Renal pelvis (tissue), 4 donors: ENCODE measurements around the gene NMUR1. TPM values are rescaled to one million over a fixed set of nuclear protein-coding genes. Genes with fewer than 3 reads are reported as not detected.
A peak's percentile ranks its signal among the peaks of the same experiment; 100 is the strongest.

Source experiments
- DNase-seq: peaks from one replicate; pipeline ENCODE4 v3.0.0-alpha.2; 2013
- polyA plus RNA-seq, 3 donors: library from polyadenylated mRNA; unstranded; fragments of 120-200 nt; gene quantifications; one replicate each; pipeline ENCODE4 v1.2.1, GENCODE V29; 2013; ENCODE audit not compliant: insufficient read length in 3 of 3

Gene NMUR1
- polyA plus RNA-seq, 3 donors: 0.53 to 1.1 (median 0.74) TPM

DNA sequence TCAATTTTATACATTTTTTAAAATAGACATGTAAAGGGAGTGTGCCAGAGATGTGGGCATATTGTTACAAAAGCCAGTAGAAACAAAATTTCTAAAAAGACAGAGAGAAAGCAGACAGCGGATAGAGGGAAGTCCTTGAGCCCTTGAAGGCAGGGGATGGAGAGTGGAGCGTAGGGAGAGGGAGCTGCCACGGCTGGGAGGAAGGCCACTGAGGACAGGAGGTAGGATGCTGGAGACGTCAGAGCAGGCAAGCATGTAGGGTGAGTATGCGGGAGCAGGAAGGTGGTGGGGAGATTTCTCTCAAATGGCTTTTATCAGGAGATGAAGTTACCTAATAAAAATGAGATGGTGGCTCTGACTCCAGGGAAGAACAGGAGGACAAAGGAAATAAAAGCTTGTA is 41.9 kb downstream of the NMUR1 start:
- DNase-seq: no peak

- DNase-seq: no peak
These were observed 43.2 kb downstream of the NMUR1 start for GRCh38 chr2:231486851-231487596.

DNA sequence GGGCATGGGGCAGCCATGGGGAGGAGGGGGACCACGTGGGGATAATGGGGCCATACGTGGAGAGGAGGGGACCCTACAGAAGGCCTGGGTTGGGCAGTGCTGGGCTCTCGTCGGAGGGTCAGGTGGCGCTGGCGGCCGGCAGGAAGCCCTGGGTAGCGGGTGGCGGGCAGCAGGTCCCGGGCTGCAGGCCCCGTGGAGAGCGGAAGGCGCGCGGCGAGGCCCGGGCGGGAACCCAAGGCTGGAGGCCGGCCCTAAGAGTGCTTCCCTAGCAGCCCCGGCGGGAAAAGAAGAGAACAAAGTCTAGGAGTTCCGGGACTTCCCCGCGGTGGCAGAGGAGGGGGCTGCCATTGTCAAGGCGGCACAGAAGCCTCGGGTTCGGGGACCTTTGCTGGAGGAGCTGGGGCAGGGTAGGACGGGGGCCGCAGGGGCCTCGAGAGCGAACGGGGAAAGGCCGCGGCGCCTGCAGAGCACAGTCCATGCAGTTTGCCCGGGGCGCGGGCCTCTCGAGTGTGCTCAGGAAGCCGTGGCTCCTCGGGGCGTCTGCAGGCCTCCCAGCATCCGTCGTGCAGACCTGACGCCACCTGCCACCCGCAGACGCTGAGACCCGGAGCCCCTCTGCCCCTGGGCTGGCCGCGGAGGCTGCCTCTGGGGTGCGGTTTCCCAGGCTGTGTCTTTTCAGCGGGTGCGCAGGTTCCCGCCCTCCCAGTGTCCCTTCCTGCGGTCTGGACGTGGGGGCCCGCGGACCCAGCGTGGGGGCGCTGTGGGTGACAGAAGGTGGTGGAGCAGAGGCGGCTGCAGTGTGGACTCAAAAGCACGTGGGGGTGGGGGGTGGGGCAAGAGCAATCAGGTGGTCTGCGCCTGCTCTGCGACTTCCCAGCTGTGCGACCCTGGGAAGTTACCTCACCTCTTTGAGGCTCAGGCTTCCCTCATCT is 46.6 kb downstream of the NMUR1 start:
- no peak for DNase-seq

- DNase-seq: peak; percentile 61
These were observed 47.3 kb downstream of the NMUR1 start for GRCh38 chr2:231482806-231483391.

DNA sequence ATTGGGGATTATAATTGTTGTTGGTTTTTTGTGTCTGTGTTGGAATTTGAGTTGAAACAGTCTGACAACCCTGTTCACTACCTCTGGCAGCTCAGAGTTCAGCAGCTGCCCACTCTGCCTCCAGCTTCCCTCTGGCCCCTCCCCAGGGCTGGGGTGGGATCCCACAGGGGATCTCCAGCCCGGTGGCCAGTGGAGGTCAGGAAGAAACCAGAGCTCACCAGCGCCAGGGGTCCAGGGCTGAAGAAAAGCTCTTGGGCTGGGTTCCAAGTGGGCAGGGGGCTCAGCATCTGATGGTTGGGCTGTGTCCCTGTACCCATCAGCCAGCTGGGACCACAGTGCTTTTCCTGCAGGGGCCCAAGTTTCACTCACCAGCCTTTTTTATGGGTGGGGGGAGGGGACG is 49.5 kb downstream of the NMUR1 start:
- DNase-seq: no peak

DNA sequence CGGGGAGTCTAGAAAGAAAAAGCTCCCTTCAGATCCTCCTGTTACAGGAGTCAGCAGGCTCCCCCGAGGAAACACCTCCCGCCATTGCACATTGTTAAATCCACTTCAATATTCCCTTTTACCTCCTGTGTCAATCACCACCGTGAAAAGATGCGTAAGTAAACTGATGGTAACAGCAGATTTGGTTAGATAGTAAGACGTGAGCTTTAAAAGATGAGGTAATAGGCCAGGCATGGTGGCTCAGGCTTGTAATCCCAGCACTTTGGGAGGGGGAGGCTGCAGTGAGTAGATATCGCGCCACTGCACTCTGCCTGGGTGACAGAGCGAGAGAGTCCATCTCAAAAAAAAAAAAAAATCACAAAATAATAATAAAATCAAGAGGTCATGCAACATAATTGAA is 50.8 kb downstream of the NMUR1 start:
- no peak for DNase-seq

DNA sequence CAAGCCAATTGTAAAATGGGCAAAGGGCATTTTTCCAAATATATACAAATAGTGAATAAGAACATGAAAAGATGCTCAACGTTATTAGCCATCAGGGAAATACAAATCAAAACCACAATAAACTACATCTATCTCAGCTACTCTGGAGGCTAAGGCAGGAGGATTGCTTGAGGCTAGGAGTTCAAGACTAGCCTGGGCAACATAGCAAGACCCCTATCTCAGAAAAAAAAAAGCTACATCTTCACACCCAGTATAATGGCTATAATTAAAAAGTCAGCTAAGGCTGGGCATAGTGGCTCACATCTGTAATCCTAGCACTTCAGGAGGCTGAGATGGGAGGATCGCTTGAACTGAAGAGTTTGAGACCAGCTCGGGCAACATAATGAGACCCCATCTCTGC is 53.3 kb downstream of the NMUR1 start:
- no peak for DNase-seq

DNA sequence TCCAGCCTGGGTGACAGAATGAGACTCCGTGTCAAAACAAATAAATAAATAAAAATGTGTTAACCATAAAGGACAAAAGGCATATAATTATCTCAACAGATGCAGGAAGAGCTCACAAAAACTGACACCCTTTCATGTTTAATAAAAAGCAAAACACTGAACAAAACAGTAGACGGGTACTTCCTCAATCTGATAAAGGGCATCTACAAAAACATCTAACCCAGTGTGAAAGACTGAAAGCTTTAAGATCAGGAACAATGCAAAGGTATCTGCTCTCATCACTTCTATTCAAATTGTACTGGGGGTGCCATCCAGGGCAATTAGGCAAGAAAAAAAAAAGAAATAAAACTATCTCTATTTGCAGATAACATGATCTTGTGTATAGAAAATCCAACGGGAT is 54.3 kb downstream of the NMUR1 start:
- no peak for DNase-seq

Other genes starting within 250 kb of the NMUR1 start
- 1 to 10 TPM; 3.0 to 5.0 (median 4.2) TPM for gene B3GNT7, start 134.7 kb downstream of the NMUR1 start, polyA plus RNA-seq
- gene NCL, start 66.0 kb downstream of the NMUR1 start, polyA plus RNA-seq: 1,000 to 10,000 TPM in 2 of 3 donors, 100 to 1,000 TPM in 1; 972 to 1,146 (median 1,054) TPM
- not detected for gene TEX44, start 62.4 kb upstream of the NMUR1 start, polyA plus RNA-seq
- gene PTMA, start 178.1 kb upstream of the NMUR1 start, polyA plus RNA-seq: 1,000 to 10,000 TPM; 1,989 to 2,420 (median 2,020) TPM